Heart right ventricle (tissue), 16 donors: ENCODE data around the gene LRCH4. TPM values are rescaled to one million over a fixed set of nuclear protein-coding genes. Genes with fewer than 3 reads are reported as not detected.
"Not testable (repeated sequence)": the region's sequence is repeated elsewhere in the genome, so short reads cannot be mapped to it uniquely, and the experiment has no call there.

Experiments
- ATAC-seq, 8 donors: fragments of 200-7000 bp; cut with Tn5 transposase; one replicate each; pipeline ENCODE4 v1.9.1; 2020; ENCODE audit warnings: mild to moderate bottlenecking in 8 of 8, moderate library complexity in 8 of 8, moderate number of reproducible peaks in 1 of 8
- DNase-seq, 2 donors: peaks; one replicate each; pipeline ENCODE4 v3.0.0-alpha.2; 2020
- H3K27ac ChIP-seq, 10 donors: fragments of 200-600 bp; sonication (generic) in 2 of 10; one replicate each; pipeline versions ENCODE4 v1.5.0 to v1.8.0; 2020 to 2022; ENCODE audit warnings: mild to moderate bottlenecking in 3 of 10
- H3K27me3 ChIP-seq, 7 donors: fragments of 200-600 bp; one replicate each; pipeline ENCODE4 v1.8.0; 2021 to 2022; ENCODE audit warnings: mild to moderate bottlenecking in 2 of 7
- H3K36me3 ChIP-seq, 9 donors: fragments of 200-600 bp; sonication (generic) in 1 of 9; one replicate each; pipeline versions ENCODE4 v1.5.0 to v1.8.0; 2020 to 2022; ENCODE audit warnings: mild to moderate bottlenecking in 2 of 9
- H3K4me1 ChIP-seq, 9 donors: fragments of 200-600 bp; sonication (generic) in 1 of 9; one replicate each; pipeline versions ENCODE4 v1.5.0 to v1.8.0; 2020 to 2022; ENCODE audit warnings: mild to moderate bottlenecking in 4 of 9
- H3K4me3 ChIP-seq, 10 donors: fragments of 200-600 bp; sonication (generic) in 2 of 10; one replicate each; pipeline versions ENCODE4 v1.5.0 to v1.8.0; 2020 to 2022; ENCODE audit warnings: mild to moderate bottlenecking in 7 of 10, moderate library complexity in 2 of 10
- H3K9me3 ChIP-seq, 11 donors: fragments of 200-600 bp in 10 of 11; sonication (generic) in 2 of 11; one replicate each; pipeline versions ENCODE4 v1.5.0 to v1.8.0; 2013 to 2022; ENCODE audit warnings: mild to moderate bottlenecking in 2 of 11, control low read depth in 1 of 11, moderate library complexity in 1 of 11
- WGBS, 2 donors: extraction: QIAGEN DNeasy Blood & Tissue Kit; methylation state at CpG; one replicate each; pipeline ENCODE4 v1.1.7; 2013; ENCODE audit warnings: inconsistent platforms in 1 of 2; 5-methylcytosine and 5-hydroxymethylcytosine counted together
- intact Hi-C, 10 donors: fragments of 100-400 bp; cut with DNase I; formaldehyde crosslinking; loops; one replicate each; pipeline versions ENCODE4 v1.11.1 to v1.14.2; 2022
- polyA plus RNA-seq, 2 donors: library from polyadenylated mRNA; stranded (reverse); fragments of 200-250 nt; gene quantifications; one replicate each; pipeline ENCODE4 v1.2.3, GENCODE V29; 2013
- total RNA-seq, 10 donors: library from RNA; stranded (reverse); fragmentation: NEBNext Ultra II Directional in 3 of 10; extraction: Animal tissue kit (Norgen Biotek cat#: 25700) in 3 of 10; gene quantifications; one replicate each; pipeline versions ENCODE4 v1.2.1 to v1.2.4, GENCODE V29; 2021 to 2023
- TF ChIP-seq, protein P1 (sequence below), 9 donors: fragments of 200-600 bp; sonication (generic) in 2 of 9; IDR thresholded peaks; one replicate each; pipeline versions ENCODE4 v1.5.0 to v1.8.0; 2021 to 2022; ENCODE audit warnings: antibody characterized with exemption in 9 of 9, mild to moderate bottlenecking in 5 of 9, moderate library complexity in 1 of 9
- donor health status: Arrhythmogenic right ventricular cardiomyopathy.
- donor health status: ischemic (EF 13 %, LVEDD 7.1; RV severe dilation, severe dysfunction).
- donor health status: healthy with polysubstance abuse.
- donor health status: DM: no; HTN: yes; CAD: no.
- donor health status: DM: no; HTN: no; CAD: no.
- donor health status: ischemic (EF 25% LVEDD 6.9; RV normal size, moderate dysfunction).
- donor health status: ischemic (EF 25% LVEDD 5.7; RV mildly dilated, moderate dysfunction).
- donor health status: healthy.
- donor health status: DM: yes; HTN: yes; CAD: no.
- donor health status: Ischemic cardiomyopathy.
- donor health status: ischemic (EF 35%, LVEDD 5.7; RV mildly dilated, moderate dysfunction).
- donor health status: nonischemic (EF 11% LVEDD 7.7; RV severe dilation, severe dysfunction).
- donor health status: DM: yes; HTN: yes; CAD: no.
- donor health status: PGD.
- donor health status: ischemic (EF 29% LVEDD 5.4; RV normal size, mild dysfunction).
- donor health status: nonischemic (EF 23%, LVEDD 6.1; RV moderate dilation, normal function).

The LRCH4 gene
- total and polyA plus RNA-seq, 12 donors: 18.4 to 57.6 (median 24.1) TPM

- DNase-seq: no peak
- Histone ChIP-seq H3K9me3 (no peaks in the 10 kb centered on the region), H3K4me3 (peak overlapping the region; percentile 64 to 94 (median 84)), H3K27ac (peak overlapping the region in 9 of 10 donors; percentile 59 to 84 (median 75)), H3K27me3 (no peaks in the 10 kb centered on the region), H3K4me1 (peaks cover 6 to 34% (median 22%) of the 10 kb centered on the region in 9 donors), H3K36me3 (no peaks in the 10 kb centered on the region)
- 1 to 2% methylated on average over 36 to 44 of the region's 44 CpGs for WGBS, 2 donors
- intact Hi-C loops: loop anchor here in 2 of 10 donors (2.0 to 5.0 kb wide), 2 partner anchors 47 to 62 kb away; partner anchors contain the start of genes FBXO24 (in 1 of the 2), LRCH4 (in 1 of the 2) and TSC22D4 (in 1 of the 2)
- no peak for ATAC-seq
- TF ChIP-seq, protein P1, sequence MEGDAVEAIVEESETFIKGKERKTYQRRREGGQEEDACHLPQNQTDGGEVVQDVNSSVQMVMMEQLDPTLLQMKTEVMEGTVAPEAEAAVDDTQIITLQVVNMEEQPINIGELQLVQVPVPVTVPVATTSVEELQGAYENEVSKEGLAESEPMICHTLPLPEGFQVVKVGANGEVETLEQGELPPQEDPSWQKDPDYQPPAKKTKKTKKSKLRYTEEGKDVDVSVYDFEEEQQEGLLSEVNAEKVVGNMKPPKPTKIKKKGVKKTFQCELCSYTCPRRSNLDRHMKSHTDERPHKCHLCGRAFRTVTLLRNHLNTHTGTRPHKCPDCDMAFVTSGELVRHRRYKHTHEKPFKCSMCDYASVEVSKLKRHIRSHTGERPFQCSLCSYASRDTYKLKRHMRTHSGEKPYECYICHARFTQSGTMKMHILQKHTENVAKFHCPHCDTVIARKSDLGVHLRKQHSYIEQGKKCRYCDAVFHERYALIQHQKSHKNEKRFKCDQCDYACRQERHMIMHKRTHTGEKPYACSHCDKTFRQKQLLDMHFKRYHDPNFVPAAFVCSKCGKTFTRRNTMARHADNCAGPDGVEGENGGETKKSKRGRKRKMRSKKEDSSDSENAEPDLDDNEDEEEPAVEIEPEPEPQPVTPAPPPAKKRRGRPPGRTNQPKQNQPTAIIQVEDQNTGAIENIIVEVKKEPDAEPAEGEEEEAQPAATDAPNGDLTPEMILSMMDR (IDR thresholded peaks at IDR 0.05): no peak
Observed at GRCh38 chr7:100539436-100540006, 46.4 kb downstream of the LRCH4 start.

DNA sequence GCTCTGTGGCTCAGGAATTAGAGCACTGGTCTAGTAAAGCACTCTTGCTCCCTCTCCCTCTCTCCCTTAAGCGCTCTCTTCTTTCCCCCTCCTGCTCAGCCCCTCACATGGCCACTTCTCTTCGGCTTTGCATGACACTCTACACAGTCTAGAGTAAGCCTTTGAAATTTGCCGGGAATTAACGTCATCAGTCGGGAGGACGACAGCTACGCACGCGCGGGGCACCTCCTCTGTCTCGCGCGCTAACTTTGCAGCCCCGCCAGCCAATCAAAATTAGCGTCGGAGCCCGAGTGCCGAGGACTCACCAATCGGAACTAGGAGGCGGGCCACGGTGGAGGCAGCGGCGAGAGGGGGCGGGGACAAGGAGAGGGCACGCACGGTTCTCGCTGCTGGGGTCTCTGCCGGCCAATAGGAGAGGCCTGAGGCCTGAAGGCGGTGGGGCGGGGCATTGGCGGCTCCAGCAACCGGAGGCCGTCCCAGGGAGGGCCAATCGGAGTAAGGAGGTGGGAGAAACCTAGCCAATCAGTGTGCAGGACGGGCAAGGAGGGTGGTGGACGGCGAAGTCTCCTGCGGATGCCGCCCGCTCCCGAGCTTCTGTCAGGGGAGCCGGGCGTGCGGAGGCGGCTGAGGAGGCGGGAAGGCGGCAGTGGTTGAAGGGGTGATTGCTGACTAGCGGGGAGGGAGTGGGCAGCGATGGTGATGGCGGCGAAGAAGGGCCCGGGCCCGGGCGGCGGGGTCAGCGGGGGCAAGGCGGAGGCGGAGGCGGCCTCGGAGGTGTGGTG is 47.1 kb downstream of the LRCH4 start, which contains the start of gene AGFG2:
TSS of gene AGFG2 (plus strand) at position 550 of the 782 bp plus-strand sequence. CDS start at position 694, 144 bp downstream.
- DNase-seq: peak; percentile 100
- intact Hi-C loops: loop anchor here in 2 of 10 donors (2.0 to 5.0 kb wide), 2 partner anchors 48 to 62 kb away; partner anchors contain the start of genes FBXO24 (in 1 of the 2), LRCH4 (in 1 of the 2) and TSC22D4 (in 1 of the 2)
- Histone ChIP-seq H3K27ac (peak within 1 kb of the TSS in 9 of 10 donors; percentile 59 to 84 (median 75)), H3K4me3 (peak within 1 kb of the TSS; percentile 64 to 94 (median 84)), H3K36me3 (no peaks in the 10 kb centered on the region), H3K9me3 (no peaks in the 10 kb centered on the region), H3K27me3 (no peaks in the 10 kb centered on the region), H3K4me1 (peaks cover 6 to 27% (median 16%) of the 10 kb centered on the region in 9 donors)
- WGBS, 2 donors: 1% methylated on average over 57 to 60 of the region's 60 CpGs
- TF ChIP-seq, protein P1 (IDR thresholded peaks at IDR 0.05): no peak
- peak; percentile 99 to 100 (median 100) for ATAC-seq

- Histone ChIP-seq H3K27ac (peak overlapping the region in 5 of 10 donors; percentile 14 to 69 (median 42)), H3K4me1 (peaks cover 6 to 22% (median 15%) of the 10 kb centered on the region in 9 donors), H3K4me3 (peak overlapping the region in 7 of 10 donors; percentile 4 to 94 (median 40)), H3K36me3 (no peaks in the 10 kb centered on the region), H3K27me3 (peaks cover 0 to 1% (median 0%) of the 10 kb centered on the region in 7 donors), H3K9me3 (no peaks in the 10 kb centered on the region)
- ATAC-seq: no peak
- WGBS, 2 donors: 9% methylated on average over 8 of the region's 8 CpGs
- no peak for DNase-seq
- TF ChIP-seq, protein P1 (IDR thresholded peaks at IDR 0.05): no peak
- intact Hi-C loops: loop anchor here in 2 of 10 donors (2.0 to 5.0 kb wide), 2 partner anchors 48 to 61 kb away; partner anchors contain the start of genes FBXO24 (in 1 of the 2), LRCH4 (in 1 of the 2) and TSC22D4 (in 1 of the 2)
Observed at GRCh38 chr7:100538348-100538653, 47.6 kb downstream of the LRCH4 start.

- H3K27me3 ChIP-seq, H3K36me3 ChIP-seq, DNase-seq, ATAC-seq, H3K9me3 ChIP-seq, H3K27ac ChIP-seq, H3K4me3 ChIP-seq: not testable (repeated sequence)
- peaks cover 6 to 22% (median 15%) of the 10 kb centered on the region in 9 donors for H3K4me1 ChIP-seq
- WGBS, 2 donors: 83 to 92% methylated on average over 2 of the region's 2 CpGs
- intact Hi-C loops: loop anchor here in 1 of 10 donors (5.0 kb wide), 1 partner anchor 59 kb away; the partner anchor contains the start of gene TSC22D4
Observed at GRCh38 chr7:100536695-100537094, 49.2 kb downstream of the LRCH4 start.

DNA sequence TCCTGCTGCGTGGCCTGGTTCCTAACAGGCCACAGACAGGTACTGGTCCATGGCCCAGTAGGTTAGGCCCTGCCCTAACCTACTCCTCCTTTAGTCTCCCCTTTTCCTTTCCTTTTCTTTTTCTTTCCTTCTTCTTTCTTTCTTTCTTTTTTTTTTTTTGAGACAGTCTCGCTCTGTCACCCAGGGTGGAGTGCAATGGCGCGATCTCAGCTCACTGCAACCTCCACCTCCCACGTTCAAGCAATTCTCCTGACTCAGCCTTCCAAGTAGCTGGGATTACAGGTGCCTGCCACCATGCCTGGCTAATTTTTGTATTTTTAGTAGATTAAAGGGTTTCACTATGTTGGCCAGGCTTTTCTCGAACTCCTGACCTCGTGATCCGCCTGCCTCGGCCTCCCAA is 49.9 kb downstream of the LRCH4 start:
- H3K36me3 ChIP-seq, H3K9me3 ChIP-seq, H3K27ac ChIP-seq, H3K4me3 ChIP-seq, ATAC-seq, DNase-seq, H3K27me3 ChIP-seq: not testable (repeated sequence)
- intact Hi-C loops: loop anchor here in 1 of 10 donors (5.0 kb wide), 1 partner anchor 59 kb away; the partner anchor contains the start of gene TSC22D4
- WGBS, 2 donors: 92 to 94% methylated on average over 9 of the region's 9 CpGs
- H3K4me1 ChIP-seq: peaks cover 6 to 21% (median 15%) of the 10 kb centered on the region in 9 donors
